Ammon's horn (tissue), 1 donor: ENCODE measurements around the gene CPNE7.

Experiments used
- DNase-seq: peaks from one replicate; pipeline ENCODE4 v3.0.0-alpha.2; 2016; ENCODE audit warnings: low spot score

CPNE7 gene

GRCh38 chr16:89549007-89549700 lies 26.4 kb upstream of the CPNE7 start:
- no peak for DNase-seq

DNA sequence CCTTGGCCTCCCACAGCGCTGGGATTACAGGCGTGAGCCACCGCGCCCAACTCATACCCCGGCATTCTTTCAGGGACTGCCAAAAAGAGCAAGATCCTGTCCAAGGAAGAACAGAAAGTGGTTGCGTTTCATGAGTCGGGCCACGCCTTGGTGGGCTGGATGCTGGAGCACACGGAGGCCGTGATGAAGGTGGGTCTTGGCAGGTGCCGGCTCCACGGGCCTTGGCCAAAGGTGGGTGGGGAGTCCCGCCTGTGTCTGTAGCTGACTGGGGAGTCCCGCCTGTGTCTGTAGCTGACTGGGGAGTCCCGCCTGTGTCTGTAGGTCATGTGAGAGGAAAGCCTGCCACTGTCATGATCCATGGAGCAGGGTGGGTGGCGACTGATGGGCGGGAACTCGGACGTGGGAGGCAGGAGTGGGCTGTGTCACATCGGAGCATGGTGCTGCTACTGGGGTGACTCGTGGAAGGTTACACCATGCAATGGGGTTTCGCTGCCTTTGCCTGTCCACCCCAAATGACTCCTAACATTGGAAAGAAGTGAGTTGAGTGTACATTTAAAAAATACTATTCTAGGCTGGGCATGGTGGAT lies 25.0 kb upstream of the CPNE7 start:
- no peak for DNase-seq

DNA sequence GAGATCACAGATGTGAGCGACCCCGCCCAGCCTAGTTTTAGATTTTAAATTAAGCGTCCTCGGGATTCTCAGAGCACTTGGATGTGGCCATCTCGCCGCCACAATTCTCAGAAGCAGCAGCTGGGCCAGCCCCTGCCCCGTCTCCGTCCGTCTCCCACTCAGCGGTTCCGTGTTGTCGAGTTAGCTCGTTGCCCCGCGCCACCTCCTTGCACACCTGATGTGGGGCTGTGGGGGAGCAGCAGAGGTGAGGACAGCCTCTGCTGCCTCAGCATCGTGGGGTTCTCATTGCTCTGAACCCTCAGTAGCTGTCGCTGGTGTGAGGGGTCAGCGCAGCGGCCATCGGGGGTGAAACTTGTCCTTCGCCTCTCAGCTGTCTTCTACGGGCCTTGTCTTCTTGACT lies 23.2 kb upstream of the CPNE7 start:
- no peak for DNase-seq

DNA sequence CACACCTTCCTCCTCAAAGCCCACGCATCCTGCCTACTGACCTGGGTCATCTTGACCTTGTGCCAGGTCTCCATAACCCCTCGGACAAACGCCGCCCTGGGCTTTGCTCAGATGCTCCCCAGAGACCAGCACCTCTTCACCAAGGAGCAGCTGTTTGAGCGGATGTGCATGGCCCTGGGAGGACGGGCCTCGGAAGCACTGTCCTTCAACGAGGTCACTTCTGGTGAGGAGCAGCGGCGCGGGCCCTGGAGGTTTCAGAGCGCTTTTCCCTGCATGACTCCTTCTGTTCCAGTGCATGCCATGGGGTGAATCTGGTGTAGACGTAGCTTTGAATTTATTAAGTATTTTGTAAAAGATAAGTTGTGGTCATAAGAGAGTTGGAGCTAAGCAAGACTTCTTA lies 22.6 kb upstream of the CPNE7 start:
- DNase-seq, result no peak

GRCh38 chr16:89553733-89554132 lies 21.8 kb upstream of the CPNE7 start:
- no peak for DNase-seq

- DNase-seq, result no peak
These were observed 21.2 kb upstream of the CPNE7 start for GRCh38 chr16:89554343-89554742.

- no peak for DNase-seq
These were observed 20.3 kb upstream of the CPNE7 start for GRCh38 chr16:89555265-89555664.

DNA sequence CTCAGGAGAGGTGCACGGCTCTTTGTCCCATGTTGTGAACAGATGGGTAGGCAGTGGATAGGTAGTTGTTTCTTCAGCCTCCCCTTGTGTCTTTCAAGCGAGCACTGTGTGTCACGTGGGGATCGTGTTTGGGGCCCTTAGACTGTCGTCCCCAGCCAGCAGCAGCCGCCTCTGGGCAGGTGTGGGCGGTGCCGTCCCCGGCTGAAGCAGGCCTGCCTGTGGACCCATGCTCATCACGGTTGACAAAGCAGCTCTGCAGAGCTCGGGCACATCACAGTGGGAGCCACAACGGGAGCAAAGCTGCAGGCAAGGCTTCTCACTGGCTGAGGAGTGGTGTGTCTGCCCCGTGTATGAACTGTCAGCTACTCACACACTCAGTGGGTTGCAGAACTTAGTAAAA lies 19.8 kb upstream of the CPNE7 start:
- no peak for DNase-seq

- peak; percentile 90 for DNase-seq
These were observed 18.5 kb upstream of the CPNE7 start for GRCh38 chr16:89556750-89557689.

DNA sequence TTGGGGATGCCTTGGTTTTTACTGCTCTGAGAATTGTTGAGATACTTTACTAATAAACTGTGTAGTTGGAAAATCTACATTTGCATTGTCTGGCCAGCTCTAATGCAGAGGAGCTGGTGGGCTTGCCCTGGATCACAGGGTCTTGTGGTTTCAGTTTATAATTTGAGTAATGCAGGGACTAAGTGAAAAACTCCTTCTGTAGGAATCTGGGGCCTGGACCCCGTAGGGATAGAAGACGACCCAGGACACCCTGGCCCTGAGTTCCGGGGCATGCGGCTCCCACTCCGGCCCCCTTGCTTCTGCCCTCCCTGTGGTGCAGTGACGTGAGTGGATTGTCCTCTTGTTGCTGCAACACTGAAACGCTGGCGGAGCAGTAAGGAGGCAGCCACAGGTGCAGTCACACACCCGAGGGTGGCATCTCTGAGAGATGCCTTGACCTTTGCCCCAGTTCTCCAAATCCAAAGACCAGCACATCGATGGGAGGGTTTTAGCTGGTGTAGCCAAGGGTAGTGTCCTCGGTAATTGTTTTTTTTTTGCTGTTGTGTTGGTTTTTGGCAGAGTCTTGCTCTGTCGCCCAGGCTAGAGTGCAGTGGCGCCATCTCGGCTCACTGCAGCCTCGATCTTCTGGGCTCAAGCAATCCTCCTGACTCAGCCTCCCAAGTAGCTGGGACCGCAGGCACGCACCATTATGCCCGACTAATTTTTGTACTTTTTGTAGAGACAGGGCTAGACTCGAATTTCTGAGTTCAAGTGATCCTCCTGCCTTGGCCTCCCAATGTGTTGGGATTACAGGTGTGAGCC lies 17.7 kb upstream of the CPNE7 start:
- no peak for DNase-seq

DNA sequence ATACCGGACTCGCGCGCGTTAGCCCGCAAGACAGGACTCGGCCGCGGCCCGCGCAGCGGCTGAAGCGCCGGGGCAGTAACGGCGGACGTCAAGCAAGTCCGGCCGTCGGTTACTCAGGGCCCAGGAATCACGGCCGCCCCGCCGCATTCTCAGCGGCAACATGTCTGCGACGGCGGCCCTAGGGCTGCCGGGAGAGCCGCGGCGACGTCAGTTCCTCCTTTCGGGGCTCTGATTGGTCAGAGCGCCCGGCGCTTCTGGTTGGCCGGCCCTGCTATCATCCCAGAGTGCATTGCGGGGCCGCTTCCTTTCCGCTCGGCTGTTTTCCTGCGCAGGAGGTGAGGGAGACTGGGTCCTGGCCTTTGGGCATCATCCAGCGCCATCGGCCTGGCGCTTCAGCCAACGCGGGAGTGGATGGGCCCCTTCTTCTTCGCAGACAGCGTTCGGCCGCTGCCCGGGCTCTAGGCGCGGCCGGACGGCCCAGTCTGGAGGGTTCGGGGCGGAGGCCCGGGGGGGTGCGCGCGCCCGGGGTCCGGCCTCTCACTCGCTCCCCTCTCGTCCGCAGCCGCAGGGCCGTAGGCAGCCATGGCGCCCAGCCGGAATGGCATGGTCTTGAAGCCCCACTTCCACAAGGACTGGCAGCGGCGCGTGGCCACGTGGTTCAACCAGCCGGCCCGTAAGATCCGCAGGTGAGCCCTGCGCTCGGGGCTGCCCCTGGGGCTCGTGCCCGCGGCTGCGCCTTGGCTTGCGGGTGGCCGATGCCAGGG lies 15.0 kb upstream of the CPNE7 start, which contains the start of gene RPL13:
Gene RPL13, plus strand, starts transcription at position 305 of the 764 bp plus-strand sequence. Its CDS starts 278 bp downstream, at position 583.
- DNase-seq, result peak; percentile 94

DNA sequence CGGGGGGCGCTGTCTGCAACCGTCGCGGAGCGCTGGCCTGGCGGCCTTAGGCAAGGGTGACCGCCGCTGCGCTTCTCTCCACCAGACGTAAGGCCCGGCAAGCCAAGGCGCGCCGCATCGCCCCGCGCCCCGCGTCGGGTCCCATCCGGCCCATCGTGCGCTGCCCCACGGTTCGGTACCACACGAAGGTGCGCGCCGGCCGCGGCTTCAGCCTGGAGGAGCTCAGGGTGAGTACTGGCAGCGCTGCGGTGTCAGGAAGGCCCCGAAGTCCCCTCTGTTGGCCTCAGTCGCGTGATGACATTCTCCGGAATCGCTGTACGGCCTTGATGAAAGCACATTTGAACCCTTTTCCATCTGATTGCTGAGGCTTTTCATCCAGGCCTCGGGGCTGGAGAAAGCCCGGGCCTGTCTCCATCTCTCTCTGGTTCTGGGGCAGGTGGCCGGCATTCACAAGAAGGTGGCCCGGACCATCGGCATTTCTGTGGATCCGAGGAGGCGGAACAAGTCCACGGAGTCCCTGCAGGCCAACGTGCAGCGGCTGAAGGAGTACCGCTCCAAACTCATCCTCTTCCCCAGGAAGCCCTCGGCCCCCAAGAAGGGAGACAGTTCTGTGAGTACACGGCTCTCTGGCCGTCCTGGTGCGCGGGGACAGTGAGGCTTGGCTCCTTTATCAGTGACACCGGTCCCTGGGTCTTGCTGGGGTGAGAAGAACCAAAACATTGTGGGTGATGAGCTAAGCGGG lies 14.2 kb upstream of the CPNE7 start:
- DNase-seq, result no peak

GRCh38 chr16:89561884-89562599 lies 13.5 kb upstream of the CPNE7 start:
- DNase-seq, result no peak

- peak; percentile 34 for DNase-seq
These were observed 12.6 kb upstream of the CPNE7 start for GRCh38 chr16:89562939-89563338.

DNA sequence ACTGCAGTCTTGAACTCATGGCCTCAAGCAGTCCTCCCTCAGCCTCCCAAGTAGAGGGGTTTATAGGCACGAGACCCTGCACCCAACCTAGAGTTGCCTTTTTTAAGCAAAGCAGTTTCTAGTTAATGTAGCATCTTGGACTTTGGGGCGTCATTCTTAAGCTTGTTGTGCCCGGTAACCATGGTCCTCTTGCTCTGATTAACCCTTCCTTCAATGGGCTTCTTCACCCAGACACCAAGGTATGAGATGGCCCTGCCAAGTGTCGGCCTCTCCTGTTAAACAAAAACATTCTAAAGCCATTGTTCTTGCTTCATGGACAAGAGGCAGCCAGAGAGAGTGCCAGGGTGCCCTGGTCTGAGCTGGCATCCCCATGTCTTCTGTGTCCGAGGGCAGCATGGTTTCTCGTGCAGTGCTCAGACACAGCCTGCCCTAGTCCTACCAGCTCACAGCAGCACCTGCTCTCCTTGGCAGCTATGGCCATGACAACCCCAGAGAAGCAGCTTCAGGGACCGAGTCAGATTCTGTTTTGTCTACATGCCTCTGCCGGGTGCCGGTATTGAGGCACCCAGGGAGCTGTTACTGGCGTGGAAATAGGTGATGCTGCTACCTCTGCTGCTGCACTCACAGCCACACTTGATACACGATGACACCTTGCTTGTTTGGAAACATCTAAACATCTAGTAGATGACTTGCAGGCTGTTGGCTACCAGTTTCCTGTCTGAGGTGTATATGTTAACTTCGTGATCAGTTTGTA lies 11.7 kb upstream of the CPNE7 start:
- no peak for DNase-seq

GRCh38 chr16:89564476-89565255 lies 10.9 kb upstream of the CPNE7 start:
- no peak for DNase-seq

DNA sequence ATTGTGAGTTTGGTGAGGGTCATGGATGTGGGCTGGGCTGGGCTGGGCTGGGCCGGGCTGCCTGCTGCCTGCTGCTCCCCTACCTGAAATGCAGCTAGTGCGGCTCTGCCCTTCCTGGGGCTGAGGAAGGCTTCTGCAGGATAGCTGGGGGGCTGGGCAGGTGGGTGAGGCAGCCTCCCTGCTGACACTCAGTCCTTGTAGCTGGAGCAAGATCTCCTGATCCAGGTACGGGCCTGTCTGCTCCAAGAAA lies 10.4 kb upstream of the CPNE7 start:
- no peak for DNase-seq

DNA sequence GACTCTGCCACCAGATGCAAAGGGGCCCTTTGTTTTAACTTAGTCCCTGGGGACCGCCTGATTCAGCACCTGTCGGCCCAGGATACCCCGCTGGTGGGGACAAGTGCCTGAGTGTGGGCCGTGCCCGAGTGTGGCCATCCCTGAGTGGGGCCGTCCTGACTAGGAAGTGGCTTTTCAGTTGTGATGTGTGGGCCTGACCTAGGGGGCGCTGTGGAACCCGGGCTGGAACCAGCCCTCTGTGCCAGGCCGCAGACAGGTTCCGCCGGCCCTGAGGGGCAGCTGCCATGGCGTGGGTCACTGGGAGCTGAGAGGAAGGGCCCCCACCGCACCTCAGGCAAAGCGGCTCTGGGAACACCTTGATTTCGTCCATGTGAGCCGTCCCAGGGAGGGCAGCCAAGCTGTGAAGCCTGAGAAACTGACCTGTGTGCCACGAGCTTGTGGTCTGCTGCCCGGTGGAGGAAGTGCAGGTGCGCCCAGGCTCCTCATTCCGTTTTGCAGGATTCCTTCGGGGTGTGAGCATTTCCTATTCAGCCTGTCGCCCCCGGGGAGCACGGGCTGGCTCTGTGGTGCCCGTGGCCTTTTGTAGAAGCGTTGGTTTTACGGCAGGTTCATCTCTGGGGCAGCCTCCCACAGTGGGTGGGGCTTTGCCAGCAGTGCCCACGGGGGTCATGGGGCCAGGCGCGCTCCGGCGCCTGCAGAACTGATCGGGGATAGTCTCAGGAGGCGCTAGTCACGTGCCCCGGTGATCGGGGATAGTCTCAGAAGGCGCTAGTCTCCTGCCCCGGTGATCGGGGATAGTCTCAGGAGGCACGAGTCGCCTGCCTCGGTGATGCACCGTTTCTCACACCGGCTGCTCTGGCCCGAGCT lies 9.8 kb upstream of the CPNE7 start:
- DNase-seq, result no peak
